ENCODE measurements around the gene JAK3. TPM values are rescaled to one million over a fixed set of nuclear protein-coding genes. Genes with fewer than 3 reads are reported as not detected.
A peak's percentile ranks its signal among the peaks of the same experiment; 100 is the strongest.

Gene JAK3
- total and polyA plus RNA-seq, 7 donors: 0.46 to 22.0 (median 1.4) TPM

GRCh38 chr19:17835182-17836006 is 12.4 kb downstream of the JAK3 start:
- TF ChIP-seq, protein P1, sequence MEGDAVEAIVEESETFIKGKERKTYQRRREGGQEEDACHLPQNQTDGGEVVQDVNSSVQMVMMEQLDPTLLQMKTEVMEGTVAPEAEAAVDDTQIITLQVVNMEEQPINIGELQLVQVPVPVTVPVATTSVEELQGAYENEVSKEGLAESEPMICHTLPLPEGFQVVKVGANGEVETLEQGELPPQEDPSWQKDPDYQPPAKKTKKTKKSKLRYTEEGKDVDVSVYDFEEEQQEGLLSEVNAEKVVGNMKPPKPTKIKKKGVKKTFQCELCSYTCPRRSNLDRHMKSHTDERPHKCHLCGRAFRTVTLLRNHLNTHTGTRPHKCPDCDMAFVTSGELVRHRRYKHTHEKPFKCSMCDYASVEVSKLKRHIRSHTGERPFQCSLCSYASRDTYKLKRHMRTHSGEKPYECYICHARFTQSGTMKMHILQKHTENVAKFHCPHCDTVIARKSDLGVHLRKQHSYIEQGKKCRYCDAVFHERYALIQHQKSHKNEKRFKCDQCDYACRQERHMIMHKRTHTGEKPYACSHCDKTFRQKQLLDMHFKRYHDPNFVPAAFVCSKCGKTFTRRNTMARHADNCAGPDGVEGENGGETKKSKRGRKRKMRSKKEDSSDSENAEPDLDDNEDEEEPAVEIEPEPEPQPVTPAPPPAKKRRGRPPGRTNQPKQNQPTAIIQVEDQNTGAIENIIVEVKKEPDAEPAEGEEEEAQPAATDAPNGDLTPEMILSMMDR (IDR thresholded peaks at IDR 0.05): no peak
- TF ChIP-seq EP300 (IDR thresholded peaks at IDR 0.05) (no peak), POLR2AphosphoS5 (IDR thresholded peaks at IDR 0.05) (no peak), POLR2A (IDR thresholded peaks at IDR 0.05) (no peak)

DNA sequence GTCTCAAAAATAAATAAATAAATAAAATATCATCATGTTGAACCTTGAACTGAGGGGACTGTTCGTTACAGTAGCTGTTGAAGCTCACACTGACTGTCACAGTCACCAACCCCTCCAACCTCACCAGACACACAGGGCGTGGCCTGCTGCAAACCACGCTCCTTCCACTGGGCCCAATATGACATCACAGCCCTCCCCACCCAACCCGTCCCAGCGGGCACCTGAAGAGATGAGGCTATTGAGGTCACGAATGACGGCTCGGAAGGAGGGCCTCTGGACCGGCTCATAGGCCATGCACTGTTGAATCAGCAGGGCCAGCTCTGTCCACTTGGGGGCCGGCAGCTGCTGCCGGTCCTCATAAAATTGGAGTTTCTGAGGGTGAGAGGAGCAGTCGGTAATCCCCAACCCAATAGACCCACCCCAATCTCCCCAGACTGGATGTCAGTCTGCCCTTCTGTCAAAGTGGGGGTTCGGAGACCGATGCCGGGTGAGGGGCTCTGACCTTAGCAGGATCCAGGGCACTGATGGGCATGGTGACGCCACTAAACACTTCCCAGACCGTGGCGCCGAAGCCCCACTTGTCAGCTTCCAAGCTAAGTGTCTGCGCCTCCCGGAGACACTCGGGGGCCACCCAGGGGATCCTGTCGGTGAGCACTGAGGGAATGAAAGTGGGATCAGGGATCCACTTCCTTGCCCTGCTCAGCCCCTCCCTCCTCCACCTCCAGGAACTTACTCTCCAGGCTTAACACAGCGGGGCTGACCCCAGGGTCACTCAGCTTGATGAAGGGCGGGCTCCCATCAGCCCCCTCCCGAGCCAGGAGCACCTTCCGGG is 13.2 kb downstream of the JAK3 start:
- intact Hi-C loops (cut with DNase I): no loop called here
- Histone ChIP-seq H3K36me3 (no peaks in the 10 kb centered on the region), H3K4me3 (no peak overlapping the region), H3K27ac (no peak overlapping the region), H3K4me1 (peaks cover 0 to 19% (median 11%) of the 10 kb centered on the region in 4 donors), H3K9me3 (no peaks in the 10 kb centered on the region), H3K27me3 (peaks cover 4 to 42% (median 37%) of the 10 kb centered on the region in 3 donors)
- no peak for DNase-seq
- TF ChIP-seq POLR2A (IDR thresholded peaks at IDR 0.05) (no peak), EP300 (IDR thresholded peaks at IDR 0.05) (no peak), POLR2AphosphoS5 (IDR thresholded peaks at IDR 0.05) (no peak)
- TF ChIP-seq, protein P1 (IDR thresholded peaks at IDR 0.05): no peak
- WGBS, 2 donors: 60 to 81% methylated on average over 27 of the region's 27 CpGs

More at GRCh38 chr19:17835182-17836006, 12.4 kb downstream of the JAK3 start:
- H3K27me3 ChIP-seq: peaks cover 4 to 42% (median 32%) of the 10 kb centered on the region in 3 donors
- intact Hi-C loops (cut with DNase I): no loop called here
- 48 to 77% methylated on average over 8 of the region's 8 CpGs for WGBS, 2 donors
- no peaks in the 10 kb centered on the region for H3K9me3 ChIP-seq
- no peak overlapping the region for H3K27ac ChIP-seq
- H3K4me3 ChIP-seq: no peak overlapping the region
- peaks cover 0 to 12% (median 8%) of the 10 kb centered on the region in 4 donors for H3K4me1 ChIP-seq
- no peak for DNase-seq
- no peaks in the 10 kb centered on the region for H3K36me3 ChIP-seq

GRCh38 chr19:17832443-17833208 is 15.2 kb downstream of the JAK3 start:
- 61 to 88% methylated on average over 17 of the region's 17 CpGs for WGBS, 2 donors
- DNase-seq: no peak
- intact Hi-C loops (cut with DNase I): no loop called here
- no peak overlapping the region for H3K27ac ChIP-seq
- H3K36me3 ChIP-seq: no peaks in the 10 kb centered on the region
- no peaks in the 10 kb centered on the region for H3K9me3 ChIP-seq
- peaks cover 0 to 19% (median 11%) of the 10 kb centered on the region in 4 donors for H3K4me1 ChIP-seq
- TF ChIP-seq POLR2A (IDR thresholded peaks at IDR 0.05): no peak
- TF ChIP-seq, protein P1 (IDR thresholded peaks at IDR 0.05): no peak
- TF ChIP-seq POLR2AphosphoS5 (IDR thresholded peaks at IDR 0.05): no peak
- no peak for TF ChIP-seq EP300 (IDR thresholded peaks at IDR 0.05)
- H3K4me3 ChIP-seq: no peak overlapping the region
- peaks cover 4 to 57% (median 41%) of the 10 kb centered on the region in 3 donors for H3K27me3 ChIP-seq

DNA sequence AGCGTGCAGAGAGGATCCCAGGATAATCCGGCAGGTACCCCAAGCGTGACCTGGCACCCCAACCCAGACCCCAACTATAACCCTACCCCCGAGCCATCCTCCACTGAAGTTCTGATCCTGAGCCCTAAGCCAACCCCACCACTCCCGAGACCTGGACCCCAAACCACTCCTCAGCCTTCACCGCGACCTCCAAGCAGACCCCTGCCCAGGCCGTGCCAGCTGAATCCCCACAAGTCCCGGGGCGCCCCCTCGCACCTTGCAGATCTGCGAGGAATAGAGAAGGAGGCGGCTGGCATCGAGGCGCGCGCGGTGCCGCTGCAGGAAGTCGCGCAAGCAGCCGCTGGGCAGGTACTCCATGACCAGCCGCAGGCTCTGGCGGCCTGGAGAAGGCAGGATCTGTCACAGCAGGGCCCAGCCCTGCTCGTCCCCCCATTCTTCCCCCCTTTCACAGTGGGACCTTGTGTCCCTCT is 16.3 kb downstream of the JAK3 start:
- peaks cover 0 to 19% (median 11%) of the 10 kb centered on the region in 4 donors for H3K4me1 ChIP-seq
- DNase-seq: no peak
- no peak for TF ChIP-seq POLR2AphosphoS5 (IDR thresholded peaks at IDR 0.05)
- TF ChIP-seq POLR2A (IDR thresholded peaks at IDR 0.05): no peak
- no peak for TF ChIP-seq EP300 (IDR thresholded peaks at IDR 0.05)
- TF ChIP-seq, protein P1 (IDR thresholded peaks at IDR 0.05): no peak
- H3K36me3 ChIP-seq: no peaks in the 10 kb centered on the region
- WGBS, 2 donors: 23 to 67% methylated on average over 25 of the region's 25 CpGs
- H3K27me3 ChIP-seq: peaks cover 4 to 61% (median 41%) of the 10 kb centered on the region in 3 donors
- H3K4me3 ChIP-seq: peak overlapping the region in 1 of 4 donors; percentile 21
- H3K9me3 ChIP-seq: no peaks in the 10 kb centered on the region
- no peak overlapping the region for H3K27ac ChIP-seq
- intact Hi-C loops (cut with DNase I): no loop called here
